Gastrocnemius medialis (tissue), 4 donors: ENCODE measurements around the gene PHF10. TPM values are rescaled to one million over a fixed set of nuclear protein-coding genes. Genes with fewer than 3 reads are reported as not detected.

Experiments used
- ATAC-seq, 2 donors: fragments of 150-250 bp; one replicate each; pipeline ENCODE4 v1.9.1; 2016
- DNase-seq, 2 donors: peaks; one replicate each; pipeline ENCODE4 v3.0.0-alpha.2; 2019
- H3K27ac ChIP-seq, 4 donors: fragments of 200-600 bp; sonication (generic); 1 replicate in 1 of 4; 2 replicates in 3 of 4; pipeline ENCODE4 v1.5.1; 2016 to 2018; ENCODE audit warnings: mild to moderate bottlenecking in 2 of 4, moderate library complexity in 1 of 4
- H3K27me3 ChIP-seq, 3 donors: fragments of 200-600 bp; sonication (generic) in 2 of 3; 1 replicate in 1 of 3; 2 replicates in 2 of 3; pipeline versions ENCODE4 v1.5.1 to v1.6.0; 2016 to 2019; ENCODE audit warnings: mild to moderate bottlenecking in 1 of 3, moderate library complexity in 1 of 3
- H3K36me3 ChIP-seq, 2 donors: fragments of 200-600 bp; sonication (generic) in 1 of 2; one replicate each; pipeline ENCODE4 v1.5.1; 2017 to 2018
- H3K4me1 ChIP-seq, 2 donors: fragments of 200-600 bp; sonication (generic) in 1 of 2; one replicate each; pipeline ENCODE4 v1.5.1; 2016 to 2017; ENCODE audit warnings: mild to moderate bottlenecking in 2 of 2
- H3K4me3 ChIP-seq, 4 donors: fragments of 200-600 bp; sonication (generic) in 3 of 4; 1 replicate in 1 of 4; 2 replicates in 3 of 4; pipeline ENCODE4 v1.5.1; 2016 to 2019; ENCODE audit warnings: mild to moderate bottlenecking in 2 of 4
- H3K9me3 ChIP-seq, 3 donors: fragments of 200-600 bp; sonication (generic) in 2 of 3; 1 replicate in 1 of 3; 2 replicates in 2 of 3; pipeline ENCODE4 v1.5.1; 2016 to 2019
- POLR2A ChIP-seq, 2 donors: fragments of 450-650 bp; IDR thresholded peaks; one replicate each; pipeline ENCODE4 v1.6.1; 2017; ENCODE audit warnings: antibody characterized with exemption in 2 of 2, mild to moderate bottlenecking in 2 of 2, moderate library complexity in 2 of 2
- in situ Hi-C, 4 donors: fragments of 200-750 bp; cut with MboI; loops; one replicate each; pipeline versions ENCODE4 v1.15.0 to v1.8.0; 2017; ENCODE audit warnings: low sequenced_read_pairs in 4 of 4
- intact Hi-C: fragments of 100-400 bp; cut with DNase I; formaldehyde crosslinking; loops from one replicate; pipeline ENCODE4 v1.15.1; 2023; ENCODE audit warnings: low total_unique reads
- total RNA-seq, 4 donors: library from RNA; depleted of rRNA; stranded (reverse); fragments of >200 nt; gene quantifications; one replicate each; pipeline versions ENCODE4 v1.1.0 to v1.2.3, GENCODE V29; 2016
- TF ChIP-seq, protein P1 (sequence below), 5 experiments: fragments of 450-650 bp in 3 of 5; fragments of 200-600 bp in 2 of 5; sonication (generic) in 2 of 5; IDR thresholded peaks in 4 of 5; conservative IDR thresholded peaks in 1 of 5; 1 replicate in 4 of 5; 2 replicates in 1 of 5; pipeline ENCODE4 v1.5.1; 2016 to 2019; ENCODE audit warnings: antibody characterized with exemption in 5 of 5, mild to moderate bottlenecking in 3 of 5, moderate library complexity in 3 of 5

Gene PHF10
- total RNA-seq, 4 donors from 2014 or later = 40.1 to 58.1 (median 49.0) TPM

DNA sequence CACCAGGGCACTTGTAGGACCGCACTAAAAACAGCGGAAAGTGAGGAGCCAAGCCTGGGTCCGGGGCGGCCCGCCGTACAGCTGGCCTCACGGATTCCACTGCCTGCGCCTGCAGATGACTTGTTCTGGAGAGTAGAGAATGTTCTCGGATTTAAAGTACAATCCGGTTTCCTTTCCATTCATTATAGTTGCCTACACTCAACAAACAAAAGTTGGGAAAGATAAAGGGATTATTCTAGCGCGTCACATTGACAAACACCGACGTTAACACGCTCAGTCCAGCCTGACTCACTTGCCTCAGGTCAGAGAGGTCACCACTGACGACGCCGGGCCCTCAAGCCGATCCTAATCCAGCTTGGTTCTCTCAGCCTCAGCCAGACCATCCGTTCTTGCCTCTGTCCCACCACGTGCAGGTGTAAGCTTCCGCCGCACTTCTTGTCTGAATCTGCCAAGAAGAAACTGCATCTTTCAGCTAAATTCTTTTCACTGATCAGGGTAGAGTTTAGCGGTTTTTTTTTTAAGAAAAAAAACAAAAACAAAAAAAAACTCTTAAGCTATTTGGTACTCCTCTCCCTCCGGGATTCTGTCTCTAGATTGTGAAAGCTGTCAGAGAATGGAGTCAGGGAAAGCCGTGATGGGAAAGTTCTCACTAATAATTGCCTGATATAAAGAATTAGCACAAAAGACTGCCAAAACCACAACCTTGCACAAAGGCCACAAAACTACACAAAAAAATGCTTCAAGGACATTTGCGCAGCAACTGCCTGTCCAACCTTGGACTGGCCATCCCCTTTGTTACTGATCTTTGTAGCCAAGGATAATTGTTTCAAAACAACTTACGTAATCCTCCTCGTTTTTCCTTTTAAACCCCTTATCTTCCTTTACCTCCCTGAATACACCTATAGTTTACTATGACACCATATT is 1.1 kb upstream of the PHF10 start:
- H3K27me3 ChIP-seq = no peaks in the 10 kb centered on the region
- peaks cover 34% of the 10 kb centered on the region in 2 donors for H3K4me1 ChIP-seq
- peak; percentile 41 to 53 for DNase-seq
- intact Hi-C loops (loop anchor here (10.0 kb wide), 1 partner anchor 829 kb away; the partner anchor contains the start of genes PSMB1 and TBP), in situ Hi-C loops (no loop called here)
- peak overlapping the region; percentile 63 to 86 (median 73) for H3K4me3 ChIP-seq
- ATAC-seq = peak; percentile 18 to 28
- no peaks in the 10 kb centered on the region for H3K9me3 ChIP-seq
- TF ChIP-seq, protein P1, sequence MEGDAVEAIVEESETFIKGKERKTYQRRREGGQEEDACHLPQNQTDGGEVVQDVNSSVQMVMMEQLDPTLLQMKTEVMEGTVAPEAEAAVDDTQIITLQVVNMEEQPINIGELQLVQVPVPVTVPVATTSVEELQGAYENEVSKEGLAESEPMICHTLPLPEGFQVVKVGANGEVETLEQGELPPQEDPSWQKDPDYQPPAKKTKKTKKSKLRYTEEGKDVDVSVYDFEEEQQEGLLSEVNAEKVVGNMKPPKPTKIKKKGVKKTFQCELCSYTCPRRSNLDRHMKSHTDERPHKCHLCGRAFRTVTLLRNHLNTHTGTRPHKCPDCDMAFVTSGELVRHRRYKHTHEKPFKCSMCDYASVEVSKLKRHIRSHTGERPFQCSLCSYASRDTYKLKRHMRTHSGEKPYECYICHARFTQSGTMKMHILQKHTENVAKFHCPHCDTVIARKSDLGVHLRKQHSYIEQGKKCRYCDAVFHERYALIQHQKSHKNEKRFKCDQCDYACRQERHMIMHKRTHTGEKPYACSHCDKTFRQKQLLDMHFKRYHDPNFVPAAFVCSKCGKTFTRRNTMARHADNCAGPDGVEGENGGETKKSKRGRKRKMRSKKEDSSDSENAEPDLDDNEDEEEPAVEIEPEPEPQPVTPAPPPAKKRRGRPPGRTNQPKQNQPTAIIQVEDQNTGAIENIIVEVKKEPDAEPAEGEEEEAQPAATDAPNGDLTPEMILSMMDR (IDR thresholded peaks at IDR 0.05 in 4 of 5, conservative IDR thresholded peaks at IDR 0.05 in 1 of 5) = no peak
- TF ChIP-seq POLR2A (IDR thresholded peaks at IDR 0.05) = peak; percentile 29 to 31
- peak overlapping the region; percentile 83 to 92 (median 86) for H3K27ac ChIP-seq
- no peaks in the 10 kb centered on the region for H3K36me3 ChIP-seq

DNA sequence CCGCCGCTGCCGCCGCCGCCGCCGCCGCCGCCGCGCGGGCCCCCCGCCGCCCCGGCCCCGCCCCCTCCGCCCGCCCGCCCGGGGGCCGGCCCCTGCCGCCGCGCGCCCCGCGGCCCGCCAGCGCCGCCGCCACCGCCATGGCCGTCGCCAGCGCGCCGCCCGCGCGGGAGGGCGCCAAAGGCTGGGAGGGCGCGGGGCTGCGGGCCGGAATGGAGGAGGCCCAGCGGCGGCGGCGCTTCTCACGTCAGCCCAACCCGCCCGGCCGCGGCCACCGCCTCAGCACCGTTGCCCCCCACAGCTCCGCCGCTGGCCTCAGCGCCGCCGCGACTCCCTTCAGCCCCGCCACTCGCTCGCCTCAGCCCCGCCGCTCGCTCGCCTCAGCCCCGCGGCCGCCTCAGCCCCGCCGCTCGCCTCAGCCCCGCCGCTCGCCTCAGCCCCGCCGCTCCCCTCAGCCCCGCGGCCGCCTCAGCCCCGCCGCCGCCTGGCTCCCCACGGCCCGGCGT is 258 bp downstream of the PHF10 start:
- intact Hi-C loops (loop anchor here (1.0 to 10.0 kb wide), 3 partner anchors 22 to 831 kb away; partner anchors contain the start of genes C6orf120, DYNLT2, ERMARD and PSMB1), in situ Hi-C loops (no loop called here)
- Histone ChIP-seq H3K36me3 (no peaks in the 10 kb centered on the region), H3K27me3 (no peaks in the 10 kb centered on the region), H3K4me1 (peaks cover 37 to 44% of the 10 kb centered on the region in 2 donors), H3K27ac (peak overlapping the region; percentile 72 to 85 (median 78)), H3K4me3 (peak overlapping the region in 2 of 4 donors; percentile 35 to 63), H3K9me3 (no peaks in the 10 kb centered on the region)
- peak in 1 of 2 donors; percentile 21 for DNase-seq
- peak; percentile 67 to 72 for ATAC-seq
- TF ChIP-seq, protein P1 (IDR thresholded peaks at IDR 0.05 in 4 of 5, conservative IDR thresholded peaks at IDR 0.05 in 1 of 5) = no peak
- TF ChIP-seq POLR2A (IDR thresholded peaks at IDR 0.05) = peak; percentile 18 to 32

DNA sequence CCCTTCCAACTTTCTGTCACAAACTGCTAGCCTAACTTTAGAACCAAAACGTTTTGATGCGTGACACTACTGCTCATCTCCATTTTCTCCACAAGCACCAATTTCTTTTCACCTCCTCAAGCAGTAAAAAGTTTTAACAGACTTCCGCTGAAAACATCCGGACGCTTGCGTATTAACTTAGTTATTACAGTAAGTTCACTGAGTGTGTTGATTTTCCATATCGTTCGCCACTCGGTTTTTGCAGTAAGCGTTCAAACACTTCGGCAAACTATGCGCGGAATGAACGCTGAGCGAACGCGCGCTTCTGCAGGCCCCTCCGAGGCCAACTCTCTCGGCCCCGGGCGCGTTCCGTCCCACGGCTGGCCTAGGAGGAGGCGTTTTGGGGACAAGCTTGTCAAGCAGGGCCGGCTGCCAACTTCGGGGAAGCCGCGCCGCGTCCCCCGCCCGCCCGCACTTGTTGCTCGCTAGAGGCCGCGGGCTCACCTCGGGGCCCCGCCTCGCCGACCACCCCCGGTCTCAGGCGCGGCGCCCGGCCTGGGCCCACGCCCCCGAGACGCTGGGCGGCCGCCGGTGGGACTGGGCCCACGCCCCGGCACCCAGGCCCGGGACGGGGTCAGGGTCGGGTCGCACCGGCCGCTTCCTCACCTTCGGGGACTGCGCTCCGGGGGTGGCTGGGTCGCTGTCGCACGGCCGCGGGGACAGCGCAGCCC is 945 bp downstream of the PHF10 start:
- ATAC-seq (peak; percentile 71 to 75), DNase-seq (peak; percentile 61 to 80)
- Histone ChIP-seq H3K36me3 (no peaks in the 10 kb centered on the region), H3K4me1 (peaks cover 37 to 44% of the 10 kb centered on the region in 2 donors), H3K27ac (peak overlapping the region; percentile 75 to 98 (median 86)), H3K27me3 (no peaks in the 10 kb centered on the region), H3K4me3 (peak overlapping the region; percentile 57 to 83 (median 65)), H3K9me3 (no peaks in the 10 kb centered on the region)
- intact Hi-C loops (loop anchor here (1.0 to 10.0 kb wide), 3 partner anchors 21 to 831 kb away; partner anchors contain the start of genes C6orf120, DYNLT2, ERMARD and PSMB1), in situ Hi-C loops (no loop called here)
- TF ChIP-seq, protein P1 (IDR thresholded peaks at IDR 0.05 in 4 of 5, conservative IDR thresholded peaks at IDR 0.05 in 1 of 5) = no peak
- peak in 1 of 2 donors; percentile 21 for TF ChIP-seq POLR2A (IDR thresholded peaks at IDR 0.05)

DNA sequence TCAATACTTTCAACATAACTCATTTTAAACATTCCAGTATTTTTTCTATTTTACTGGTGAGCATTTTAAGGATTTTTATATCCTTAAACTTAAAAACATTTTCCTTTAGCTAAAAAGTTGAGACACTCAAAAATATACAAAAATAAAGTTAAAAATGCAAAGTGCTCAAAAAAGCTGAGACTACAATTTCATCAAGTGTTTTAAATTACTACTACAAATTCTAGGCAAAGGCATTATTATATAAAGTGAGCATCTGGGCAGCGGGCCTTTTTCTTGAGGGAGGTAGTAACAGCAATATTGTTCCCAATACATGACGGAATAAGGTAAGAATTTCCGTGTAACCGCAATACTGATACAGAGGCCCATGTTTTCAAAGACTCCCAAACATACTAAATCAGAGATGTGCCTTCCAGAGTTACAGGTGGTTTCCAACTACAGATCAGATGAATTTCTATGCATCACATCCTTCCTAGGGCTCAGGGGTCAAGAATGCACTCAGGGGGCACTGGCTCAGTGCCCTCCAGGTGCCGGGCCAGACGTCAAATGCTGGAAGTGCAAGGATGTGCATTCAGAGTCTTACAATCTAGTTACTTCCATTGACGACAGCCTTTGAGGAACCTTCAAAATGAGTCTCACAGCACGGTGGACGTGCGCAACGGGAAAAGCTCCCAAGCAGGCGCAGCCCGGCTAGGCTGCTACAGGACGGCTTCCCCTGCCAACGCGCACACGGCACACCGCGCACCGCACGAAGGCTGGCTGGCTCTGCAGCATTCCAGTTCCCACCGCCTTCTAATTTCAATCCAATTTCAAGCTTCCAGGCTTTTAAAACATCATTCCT is 1.7 kb downstream of the PHF10 start:
- Histone ChIP-seq H3K27ac (peak overlapping the region; percentile 75 to 98 (median 86)), H3K4me3 (peak overlapping the region; percentile 57 to 83 (median 65)), H3K27me3 (no peaks in the 10 kb centered on the region), H3K4me1 (peaks cover 37 to 44% of the 10 kb centered on the region in 2 donors), H3K36me3 (no peaks in the 10 kb centered on the region), H3K9me3 (no peaks in the 10 kb centered on the region)
- DNase-seq (no peak), ATAC-seq (peak; percentile 26 to 42)
- in situ Hi-C loops (no loop called here), intact Hi-C loops (loop anchor here (1.0 to 10.0 kb wide), 3 partner anchors 20 to 832 kb away; partner anchors contain the start of genes C6orf120, DYNLT2, ERMARD and PSMB1)
- TF ChIP-seq POLR2A (IDR thresholded peaks at IDR 0.05) = no peak
- TF ChIP-seq, protein P1 (IDR thresholded peaks at IDR 0.05 in 4 of 5, conservative IDR thresholded peaks at IDR 0.05 in 1 of 5) = no peak
